ENCODE results near the gene LETM1. TPM values are rescaled to one million over a fixed set of nuclear protein-coding genes. Genes with fewer than 3 reads are reported as not detected.
A peak's percentile ranks its signal among the peaks of the same experiment; 100 is the strongest.

LETM1 gene
- total and polyA plus RNA-seq, 2 of the 8 experiments (the other 6 are each of a cell fraction or from before 2014, with no cell fraction given): 19.8 to 50.1 TPM

- H2AFZ ChIP-seq (ENCODE audit: low read length): no peak overlapping the region
- H3K27ac ChIP-seq (ENCODE audit: low read depth, low read length): no peak overlapping the region
- H3K14ac ChIP-seq (ENCODE audit: insufficient read length): no peak overlapping the region
- H3K9ac ChIP-seq (replicated peaks in 1 of 4; ENCODE audit: extremely low read depth in 1 of 4, low read depth in 3 of 4, low read length in 3 of 4): no peak overlapping the region
- H4K5ac ChIP-seq (ENCODE audit: insufficient read length, low read depth, low read length): no peak overlapping the region
- no peak overlapping the region for H2BK5ac ChIP-seq (ENCODE audit: low read depth, low read length)
- 0 out of 2 replicates have a peak overlapping the region, but pooled peaks have one; percentile 7 for H4K8ac ChIP-seq (ENCODE audit: extremely low read depth, insufficient read depth, low read length)
- WGBS, 2 experiments (ENCODE audit: extremely low coverage in 1 of 2, insufficient coverage in 1 of 2, insufficient read length in 1 of 2, insufficient replicate concordance in 2 of 2, low coverage in 1 of 2, low lambda C conversion rate in 2 of 2, missing lambda C conversion rate in 1 of 2): 93% methylated on average over 11 of the region's 11 CpGs; no CpG with 5 or more reads in 1 of the 2 experiments
- H3K9me3 ChIP-seq (ENCODE audit: insufficient read depth in 2 of 2, low read depth in 1 of 2, low read length in 1 of 2): no peaks in the 10 kb centered on the region
- H3K79me2 ChIP-seq (ENCODE audit: control insufficient read depth in 1 of 2, insufficient read depth in 2 of 2, low read length in 2 of 2): no peaks in the 10 kb centered on the region
- no peak overlapping the region for H4K91ac ChIP-seq (replicated peaks; ENCODE audit: insufficient read length, low read length)
- H2BK12ac ChIP-seq (ENCODE audit: low read depth, low read length): no peak overlapping the region
- CTCF ChIA-PET (ENCODE audit: partially characterized antibody): interaction anchor here (0.6 to 71.2 kb wide), 13 partner anchors 10 to 620 kb away, joined by 3 to 2507 read pairs (median 3); no protein-coding TSS in a partner anchor
- FAIRE-seq: no peak
- no peak overlapping the region for H2BK15ac ChIP-seq (ENCODE audit: low read length)
- no peaks in the 10 kb centered on the region for H3K27me3 ChIP-seq (replicated peaks in 1 of 4; ENCODE audit: control insufficient read depth in 3 of 4, extremely low read depth in 1 of 4, insufficient read depth in 3 of 4, low read length in 3 of 4)
- no peaks in the 10 kb centered on the region; a peak in 1 of 7 replicates for H3K4me1 ChIP-seq (replicated peaks in 1 of 4; ENCODE audit: control insufficient read depth in 3 of 4, insufficient read depth in 4 of 4, low read length in 3 of 4)
- TF ChIP-seq POLR2A (IDR thresholded peaks at IDR 0.05; ENCODE audit: control extremely low read depth in 1 of 2, low read depth in 2 of 2, low read length in 2 of 2): no peak
- POLR2A ChIA-PET (ENCODE audit: partially characterized antibody): interaction anchor here (1.3 to 2.1 kb wide), 2 partner anchors 62 to 68 kb away, joined by 3 to 4 read pairs; no protein-coding TSS in a partner anchor
- H3K36me3 ChIP-seq (ENCODE audit: control insufficient read depth in 2 of 4, insufficient read depth in 4 of 4, low read length in 3 of 4): peaks cover 0 to 15% (median 7%) of the 10 kb centered on the region in 4 experiments; a peak in 6 of 8 replicates
- peaks cover 0 to 13% of the 10 kb centered on the region in 2 experiments for H4K20me1 ChIP-seq (replicated peaks in 1 of 2; ENCODE audit: control insufficient read depth in 1 of 2, insufficient read depth in 2 of 2, low read length in 2 of 2)
- H3K4me2 ChIP-seq (ENCODE audit: insufficient read depth in 1 of 2, low read depth in 2 of 2, low read length in 2 of 2): no peak overlapping the region
- H3K23me2 ChIP-seq (ENCODE audit: low read depth, low read length): no peaks in the 10 kb centered on the region
- no peaks in the 10 kb centered on the region for H3K79me1 ChIP-seq (ENCODE audit: low read depth, low read length)
- H2AK5ac ChIP-seq (ENCODE audit: low read depth, low read length): no peak overlapping the region
- H2BK120ac ChIP-seq (replicated peaks; ENCODE audit: low read depth, low read length): no peak overlapping the region
- no peak overlapping the region for H3K4me3 ChIP-seq (ENCODE audit: extremely low read depth in 1 of 4, insufficient read depth in 2 of 4, low read depth in 3 of 4, low read length in 4 of 4)
- no peak overlapping the region for H3K56ac ChIP-seq (replicated peaks; ENCODE audit: insufficient read length, low read depth, low read length)
- no peak overlapping the region for H3K23ac ChIP-seq (ENCODE audit: insufficient read length)
- no peak overlapping the region for H2BK20ac ChIP-seq (ENCODE audit: low read length)
- DNase-seq (ENCODE audit: low read depth in 1 of 2, low spot score in 2 of 2): no peak
- no peak overlapping the region for H3K18ac ChIP-seq (ENCODE audit: extremely low read depth, low read length)
- no peak overlapping the region for H3K4ac ChIP-seq (replicated peaks; ENCODE audit: insufficient read length, low read depth, low read length)
Observed at GRCh38 chr4:1812720-1813119, 43.2 kb downstream of the LETM1 start.
